HEK293 (cell line): ENCODE measurements around the gene ZBBX.

Experiments used
- CTCF ChIA-PET: fragments of 350-600 bp; formaldehyde crosslinking; extraction: SDS; loops from one replicate; lab custom pipeline; 2021; ENCODE audit warnings: antibody characterized with exemption; lab: Yijun Ruan, JAX
- POLR2A ChIA-PET: fragments of 300-600 bp; formaldehyde crosslinking; extraction: SDS; loops from one replicate; lab custom pipeline; 2020; ENCODE audit warnings: antibody characterized with exemption, inconsistent platforms; lab: Yijun Ruan, JAX
- H3K27ac ChIP-seq: fragments of 200-500 bp; sonication (Bioruptor generic); 2 replicates; pipeline ENCODE4 v1.5.1; 2014; ENCODE audit warnings: low read depth, low read length, control low read depth, inconsistent platforms; ENCODE audit errors: extremely low read depth
- H3K36me3 ChIP-seq, 2 experiments: fragments of 200-500 bp in 1 of 2; sonication (Bioruptor generic) in 1 of 2; 1 replicate in 1 of 2; 2 replicates in 1 of 2; pipeline ENCODE4 v1.5.1; 2014 to 2017; ENCODE audit warnings: inconsistent platforms in 2 of 2, low read length in 2 of 2; ENCODE audit not compliant: control insufficient read depth in 2 of 2, insufficient read depth in 1 of 2
- H3K4me1 ChIP-seq: fragments of 200-500 bp; sonication (Bioruptor generic); 2 replicates; pipeline ENCODE4 v1.5.1; 2014; ENCODE audit warnings: mild to moderate bottlenecking, low read length, inconsistent platforms; ENCODE audit not compliant: control insufficient read depth, insufficient read depth
- H3K4me3 ChIP-seq: 2 replicates; pipeline ENCODE4 v1.5.1; 2011; ENCODE audit warnings: low read depth, mild to moderate bottlenecking, control low read depth, low read length, moderate library complexity
- H3K9me3 ChIP-seq: fragments of 200-500 bp; sonication (Bioruptor generic); 2 replicates; pipeline ENCODE4 v1.5.1; 2014; ENCODE audit warnings: low read depth, low read length, inconsistent platforms; ENCODE audit not compliant: control insufficient read depth, insufficient read depth
- AEBP2 ChIP-seq: fragments of 450-650 bp; formaldehyde crosslinking; IDR thresholded peaks from 2 replicates; pipeline ENCODE4 v1.5.1; 2016; ENCODE audit warnings: missing biosample characterization, missing genetic modification characterization, borderline replicate concordance
- SALL2 ChIP-seq: fragments of 450-650 bp; formaldehyde crosslinking; IDR thresholded peaks from 2 replicates; pipeline ENCODE4 v1.5.0; 2017; ENCODE audit warnings: missing biosample characterization, mild to moderate bottlenecking, missing genetic modification characterization, borderline replicate concordance
- SCRT1 ChIP-seq: fragments of 450-650 bp; formaldehyde crosslinking; IDR thresholded peaks from 2 replicates; pipeline ENCODE4 v1.5.1; 2016; ENCODE audit warnings: missing biosample characterization, missing genetic modification characterization, borderline replicate concordance
- SCRT2 ChIP-seq: fragments of 450-650 bp; formaldehyde crosslinking; IDR thresholded peaks from 2 replicates; pipeline ENCODE4 v1.5.1; 2016; ENCODE audit warnings: missing biosample characterization, missing genetic modification characterization
- ZBTB21 ChIP-seq: fragments of 450-650 bp; formaldehyde crosslinking; IDR thresholded peaks from 2 replicates; pipeline ENCODE4 v1.5.1; 2017; ENCODE audit warnings: missing biosample characterization, missing genetic modification characterization
- ZBTB49 ChIP-seq: fragments of 450-650 bp; formaldehyde crosslinking; IDR thresholded peaks from 2 replicates; pipeline ENCODE4 v1.5.1; 2016; ENCODE audit warnings: missing biosample characterization, missing genetic modification characterization, low read depth
- ZFP3 ChIP-seq: fragments of 450-650 bp; formaldehyde crosslinking; IDR thresholded peaks from 2 replicates; pipeline ENCODE4 v1.5.1; 2016; ENCODE audit warnings: low read depth, missing biosample characterization, missing genetic modification characterization
- ZNF133 ChIP-seq: fragments of 450-650 bp; formaldehyde crosslinking; IDR thresholded peaks from 2 replicates; pipeline ENCODE4 v1.5.1; 2016; ENCODE audit warnings: missing biosample characterization, missing genetic modification characterization
- ZNF146 ChIP-seq: fragments of 450-650 bp; formaldehyde crosslinking; IDR thresholded peaks from 2 replicates; pipeline ENCODE4 v1.5.1; 2016; ENCODE audit warnings: missing biosample characterization, missing genetic modification characterization
- ZNF157 ChIP-seq: fragments of 450-650 bp; formaldehyde crosslinking; IDR thresholded peaks from 2 replicates; pipeline ENCODE4 v1.5.1; 2016; ENCODE audit warnings: missing biosample characterization, missing genetic modification characterization
- ZNF549 ChIP-seq: fragments of 450-650 bp; IDR thresholded peaks from 2 replicates; pipeline ENCODE4 v1.5.1; 2018; ENCODE audit warnings: missing biosample characterization, missing genetic modification characterization, mild to moderate bottlenecking, inconsistent platforms, moderate library complexity
- ZNF561 ChIP-seq: fragments of 450-650 bp; IDR thresholded peaks from 2 replicates; pipeline ENCODE4 v1.5.1; 2018; ENCODE audit warnings: missing biosample characterization, missing genetic modification characterization, borderline replicate concordance
- ZNF600 ChIP-seq: fragments of 450-650 bp; formaldehyde crosslinking; IDR thresholded peaks from 2 replicates; pipeline ENCODE4 v1.5.1; 2016; ENCODE audit warnings: missing biosample characterization, missing genetic modification characterization
- ZNF677 ChIP-seq: fragments of 450-650 bp; IDR thresholded peaks from 2 replicates; pipeline ENCODE4 v1.5.0; 2018; ENCODE audit warnings: missing biosample characterization, mild to moderate bottlenecking, missing genetic modification characterization, moderate library complexity
- ZNF692 ChIP-seq: fragments of 450-650 bp; formaldehyde crosslinking; IDR thresholded peaks from 2 replicates; pipeline ENCODE4 v1.5.1; 2016; ENCODE audit warnings: missing biosample characterization, missing genetic modification characterization
- ZNF776 ChIP-seq: fragments of 450-650 bp; formaldehyde crosslinking; IDR thresholded peaks from 2 replicates; pipeline ENCODE4 v1.5.0; 2017; ENCODE audit warnings: missing biosample characterization, missing genetic modification characterization, borderline replicate concordance

The ZBBX gene

GRCh38 chr3:167287308-167287707 lies 92.8 kb downstream of the ZBBX start (continued):
- TF ChIP-seq ZNF549 (tag by site-specific recombination): no peak
- TF ChIP-seq ZNF776: no peak

- CTCF ChIA-PET: no interaction called here
- Histone ChIP-seq H3K36me3 (no peaks in the 10 kb centered on the region), H3K27ac (no peak overlapping the region), H3K9me3 (no peaks in the 10 kb centered on the region), H3K4me3 (no peak overlapping the region), H3K4me1 (no peaks in the 10 kb centered on the region)
- no peak for TF ChIP-seq SCRT1 (tag by site-specific recombination)
- POLR2A ChIA-PET: no interaction called here
Measured at GRCh38 chr3:167274141-167274874, 105.8 kb downstream of the ZBBX start.

- TF ChIP-seq ZNF146 (tag by site-specific recombination) (no peak), ZBTB21 (tag by site-specific recombination) (no peak), ZNF561 (tag by site-specific recombination) (no peak), AEBP2 (tag by site-specific recombination) (no peak), ZBTB49 (tag by site-specific recombination) (no peak), ZNF157 (tag by site-specific recombination) (no peak)
- Histone ChIP-seq H3K4me3 (no peak overlapping the region), H3K36me3 (no peaks in the 10 kb centered on the region), H3K4me1 (no peaks in the 10 kb centered on the region), H3K27ac (no peak overlapping the region), H3K9me3 (no peaks in the 10 kb centered on the region)
- POLR2A ChIA-PET: no interaction called here
- CTCF ChIA-PET: no interaction called here
Measured at GRCh38 chr3:167253037-167253436, 127.1 kb downstream of the ZBBX start.

- TF ChIP-seq SALL2 (no peak), ZNF677 (no peak), ZNF692 (tag by site-specific recombination) (no peak), ZNF600 (no peak), SCRT2 (tag by site-specific recombination) (no peak), ZNF133 (no peak), ZFP3 (no peak)
- Histone ChIP-seq H3K4me3 (no peak overlapping the region), H3K4me1 (no peaks in the 10 kb centered on the region), H3K36me3 (no peaks in the 10 kb centered on the region), H3K27ac (no peak overlapping the region), H3K9me3 (no peaks in the 10 kb centered on the region)
- POLR2A ChIA-PET: no interaction called here
- CTCF ChIA-PET: interaction anchor here (0.6 kb wide), 1 partner anchor 333 kb away, joined by 3 read pairs; no protein-coding TSS in a partner anchor
Measured at GRCh38 chr3:167251678-167252077, 128.4 kb downstream of the ZBBX start.
